SHP77 treated with DMSO at 0.1 percent for 48 hours (cell line): Measurements from ENCODE around the gene PLCL2.

ENCODE experiments used
- DNase-seq: peaks from one replicate; lab custom pipeline; 2025; lab: John Stamatoyannopoulos, UW

The PLCL2 gene

GRCh38 chr3:16884748-16885592 lies at the start of gene PLCL2:
PLCL2 (plus strand) TSS chr3:16884955; CDS start chr3:16885040, 85 bp downstream.
- DNase-seq = no peak

GRCh38 chr3:16836505-16837237 lies 48.1 kb upstream of the PLCL2 start:
- no peak for DNase-seq

GRCh38 chr3:16837602-16838001 lies 47.2 kb upstream of the PLCL2 start:
- no peak for DNase-seq

GRCh38 chr3:16838561-16838960 lies 46.2 kb upstream of the PLCL2 start:
- DNase-seq = peak; percentile 13

- DNase-seq = no peak
Measured at GRCh38 chr3:16839271-16840100, 45.3 kb upstream of the PLCL2 start.

GRCh38 chr3:16840101-16840424 lies 44.7 kb upstream of the PLCL2 start:
- no peak for DNase-seq

GRCh38 chr3:16841041-16841753 lies 43.6 kb upstream of the PLCL2 start:
- DNase-seq = no peak

GRCh38 chr3:16841904-16842271 lies 42.9 kb upstream of the PLCL2 start:
- no peak for DNase-seq

GRCh38 chr3:16842272-16843270 lies 42.2 kb upstream of the PLCL2 start:
- peak; percentile 13 for DNase-seq

GRCh38 chr3:16844222-16844621 lies 40.5 kb upstream of the PLCL2 start:
- DNase-seq = no peak

- no peak for DNase-seq
Measured at GRCh38 chr3:16844791-16845190, 40.0 kb upstream of the PLCL2 start.

GRCh38 chr3:16846373-16847080 lies 38.2 kb upstream of the PLCL2 start:
- no peak for DNase-seq

- no peak for DNase-seq
Measured at GRCh38 chr3:16848007-16848406, 36.7 kb upstream of the PLCL2 start.

GRCh38 chr3:16849229-16849628 lies 35.5 kb upstream of the PLCL2 start:
- peak; percentile 45 for DNase-seq

- DNase-seq = no peak
Measured at GRCh38 chr3:16849795-16850194, 35.0 kb upstream of the PLCL2 start.

GRCh38 chr3:16855497-16855896 lies 29.3 kb upstream of the PLCL2 start:
- DNase-seq = no peak

GRCh38 chr3:16860234-16860633 lies 24.5 kb upstream of the PLCL2 start:
- no peak for DNase-seq

- no peak for DNase-seq
Measured at GRCh38 chr3:16861432-16861831, 23.3 kb upstream of the PLCL2 start.

- no peak for DNase-seq
Measured at GRCh38 chr3:16864610-16865313, 20.0 kb upstream of the PLCL2 start.
